HL-60/S4 treated with phorbol 12-myristate 13-acetate at 8.2 ng/mL for 4 days and 3 days (cell line): ENCODE results near the gene PCDHGB4.
"Not testable (repeated sequence)": the region's sequence is repeated elsewhere in the genome, so short reads cannot be mapped to it uniquely, and the experiment has no call there.

Source experiments
- in situ Hi-C: fragments of 300-500 bp; cut with MboI; formaldehyde crosslinking; loops from 2 replicates; pipeline ENCODE4 v1.15.0; 2022; ENCODE audit warnings: low sequenced_read_pairs

The PCDHGB4 gene

DNA sequence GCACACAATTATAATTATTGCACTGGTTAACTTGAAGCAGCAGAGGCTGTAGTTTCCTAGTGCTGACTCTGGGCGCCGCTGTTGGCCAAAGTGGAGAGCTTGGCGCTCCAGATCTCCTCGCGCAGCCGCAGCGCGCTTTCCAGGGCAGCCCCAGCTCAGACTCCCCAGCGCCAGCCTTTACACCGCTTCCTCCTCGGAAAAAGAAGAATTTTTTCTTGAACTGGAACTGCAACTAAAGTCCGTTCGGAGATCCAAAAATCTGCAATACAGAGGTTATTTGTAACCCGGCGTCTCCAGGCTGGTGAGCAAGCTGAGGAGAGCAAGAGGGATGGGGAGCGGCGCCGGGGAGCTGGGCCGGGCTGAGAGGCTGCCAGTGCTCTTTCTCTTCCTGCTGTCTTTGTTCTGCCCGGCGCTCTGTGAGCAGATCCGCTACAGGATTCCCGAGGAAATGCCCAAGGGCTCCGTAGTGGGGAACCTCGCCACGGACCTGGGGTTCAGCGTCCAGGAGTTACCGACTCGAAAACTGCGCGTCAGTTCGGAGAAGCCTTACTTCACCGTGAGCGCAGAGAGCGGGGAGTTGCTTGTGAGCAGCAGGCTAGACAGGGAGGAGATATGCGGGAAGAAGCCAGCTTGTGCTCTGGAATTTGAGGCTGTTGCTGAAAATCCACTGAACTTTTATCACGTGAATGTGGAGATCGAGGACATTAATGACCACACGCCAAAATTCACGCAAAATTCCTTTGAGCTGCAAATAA, at the start of gene PCDHGB4:
Gene PCDHGB4, plus strand, starts transcription at position 142 of the 755 bp plus-strand sequence. Its CDS starts 187 bp downstream, at position 329.
- in situ Hi-C loops: not testable (repeated sequence)

DNA sequence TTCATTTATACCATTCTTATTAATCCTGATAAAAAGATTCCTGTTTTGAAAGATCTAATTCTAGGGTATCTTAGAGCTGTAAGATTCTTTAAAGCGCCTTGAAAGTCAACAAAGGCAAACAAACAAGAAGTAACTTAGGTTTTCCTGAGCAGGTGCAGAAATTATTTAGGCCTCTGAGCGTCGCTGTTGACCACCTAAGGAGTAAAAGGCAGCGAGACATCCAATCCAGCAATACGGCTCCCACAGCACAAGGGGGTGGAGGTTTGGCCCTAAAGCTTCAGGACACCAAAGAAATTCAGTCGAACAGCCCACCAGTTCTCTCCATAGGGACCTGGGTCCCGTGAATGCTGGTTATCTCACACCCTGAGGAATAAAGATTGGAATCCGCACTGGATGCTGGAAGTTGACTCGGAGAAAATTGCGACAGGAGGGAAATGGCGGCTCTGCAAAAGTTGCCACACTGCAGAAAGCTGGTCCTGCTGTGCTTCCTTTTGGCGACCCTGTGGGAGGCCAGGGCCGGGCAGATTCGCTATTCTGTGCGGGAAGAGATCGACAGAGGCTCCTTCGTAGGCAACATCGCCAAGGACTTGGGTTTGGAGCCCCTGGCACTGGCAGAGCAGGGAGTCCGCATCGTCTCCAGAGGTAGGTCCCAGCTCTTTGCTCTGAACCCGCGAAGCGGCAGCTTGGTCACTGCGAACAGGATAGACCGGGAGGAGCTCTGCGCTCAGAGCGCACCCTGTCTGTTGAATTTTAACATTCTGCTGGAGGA, 48.8 kb upstream of the PCDHGB4 start, which contains the start of gene PCDHGA2:
Gene PCDHGA2, plus strand, starts transcription at position 223 of the 769 bp plus-strand sequence.
- in situ Hi-C loops: no loop called here

DNA sequence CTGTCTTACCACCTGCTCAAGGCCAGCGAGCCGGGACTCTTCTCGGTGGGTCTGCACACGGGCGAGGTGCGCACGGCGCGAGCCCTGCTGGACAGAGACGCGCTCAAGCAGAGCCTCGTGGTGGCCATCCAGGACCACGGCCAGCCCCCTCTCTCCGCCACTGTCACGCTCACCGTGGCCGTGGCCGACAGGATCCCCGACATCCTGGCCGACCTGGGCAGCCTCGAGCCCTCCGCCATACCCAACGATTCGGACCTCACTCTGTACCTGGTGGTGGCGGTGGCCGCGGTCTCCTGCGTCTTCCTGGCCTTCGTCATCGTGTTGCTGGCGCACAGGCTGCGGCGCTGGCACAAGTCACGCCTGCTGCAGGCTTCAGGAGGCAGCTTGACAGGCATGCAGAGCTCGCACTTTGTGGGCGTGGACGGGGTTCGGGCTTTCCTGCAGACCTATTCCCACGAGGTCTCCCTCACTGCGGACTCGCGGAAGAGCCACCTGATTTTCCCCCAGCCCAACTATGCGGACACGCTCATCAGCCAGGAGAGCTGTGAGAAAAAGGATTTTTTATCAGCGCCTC, 46.6 kb upstream of the PCDHGB4 start:
- in situ Hi-C loops: not testable (repeated sequence)

DNA sequence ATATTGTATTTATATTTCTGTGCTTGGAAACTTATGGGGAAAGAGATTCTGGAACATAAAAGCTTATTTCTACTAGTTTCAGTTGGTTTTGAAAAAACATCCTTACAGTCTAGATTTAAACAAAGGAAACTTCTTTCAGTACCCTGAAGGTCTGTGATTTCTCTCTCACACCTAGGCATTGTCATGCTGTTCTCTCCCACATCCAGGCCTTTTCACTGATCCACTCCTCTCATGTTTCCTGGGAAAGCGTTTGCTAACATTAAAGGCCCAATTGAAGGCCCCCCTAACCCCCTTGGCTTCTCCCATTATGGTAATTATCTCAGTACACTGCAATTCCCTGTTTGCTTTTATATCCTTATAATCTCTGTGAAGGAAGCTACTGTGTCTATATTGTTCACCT, 44.7 kb upstream of the PCDHGB4 start:
- in situ Hi-C loops: no loop called here

DNA sequence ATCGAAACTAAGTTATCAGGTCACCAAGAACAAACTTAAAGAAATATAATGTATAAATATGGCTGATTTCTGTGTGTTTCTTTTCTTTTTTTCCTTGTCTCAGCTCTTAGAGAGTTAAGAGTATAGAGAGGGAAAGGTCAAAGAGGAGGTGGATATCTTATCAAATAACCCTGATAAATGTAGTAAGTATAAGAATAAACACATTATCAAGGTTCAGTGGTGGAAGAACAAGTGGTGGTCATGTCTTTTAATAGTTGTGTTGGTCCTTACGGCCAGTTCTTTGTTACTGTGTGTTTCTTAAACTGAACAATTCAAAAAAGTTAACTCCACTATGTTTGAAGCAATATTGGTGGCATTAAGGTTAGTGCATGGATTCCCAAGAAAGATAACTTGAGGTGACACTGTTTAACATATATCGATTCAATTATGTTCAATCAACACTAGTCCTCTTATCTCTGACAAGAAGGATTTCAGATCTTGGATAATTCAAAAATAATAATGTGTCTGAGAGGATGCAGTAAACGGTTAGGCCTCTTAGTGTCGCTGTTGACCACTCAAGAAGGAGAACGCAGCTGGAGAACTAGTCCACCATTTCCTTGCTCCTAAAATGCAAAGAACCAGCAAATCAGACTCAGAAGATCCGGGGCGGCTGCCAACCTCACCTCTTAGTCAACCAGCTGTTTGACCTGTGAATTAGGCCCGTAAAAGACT, 44.1 kb upstream of the PCDHGB4 start, which contains the start of gene PCDHGA3:
Gene PCDHGA3, plus strand, starts transcription at position 588 of the 711 bp plus-strand sequence. CDS start 205 bp downstream, outside the sequence.
- in situ Hi-C loops: no loop called here

DNA sequence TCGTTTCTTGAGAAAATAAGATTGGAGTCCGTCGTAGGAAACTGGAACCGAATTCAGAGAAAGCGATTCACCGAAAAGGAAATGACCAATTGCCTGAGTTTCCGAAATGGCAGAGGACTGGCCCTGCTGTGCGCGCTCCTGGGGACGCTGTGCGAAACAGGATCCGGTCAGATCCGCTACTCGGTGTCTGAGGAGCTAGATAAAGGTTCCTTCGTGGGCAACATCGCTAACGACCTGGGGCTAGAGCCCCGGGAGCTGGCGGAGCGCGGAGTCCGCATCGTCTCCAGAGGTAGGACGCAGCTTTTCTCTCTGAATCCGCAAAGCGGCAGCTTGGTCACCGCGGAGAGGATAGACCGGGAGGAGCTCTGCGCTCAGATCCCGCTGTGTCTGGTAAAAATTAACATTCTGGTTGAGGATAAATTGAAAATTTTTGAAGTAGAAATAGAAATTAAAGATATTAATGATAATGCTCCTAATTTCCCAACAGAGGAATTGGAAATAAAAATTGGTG, 43.5 kb upstream of the PCDHGB4 start:
- in situ Hi-C loops: no loop called here

DNA sequence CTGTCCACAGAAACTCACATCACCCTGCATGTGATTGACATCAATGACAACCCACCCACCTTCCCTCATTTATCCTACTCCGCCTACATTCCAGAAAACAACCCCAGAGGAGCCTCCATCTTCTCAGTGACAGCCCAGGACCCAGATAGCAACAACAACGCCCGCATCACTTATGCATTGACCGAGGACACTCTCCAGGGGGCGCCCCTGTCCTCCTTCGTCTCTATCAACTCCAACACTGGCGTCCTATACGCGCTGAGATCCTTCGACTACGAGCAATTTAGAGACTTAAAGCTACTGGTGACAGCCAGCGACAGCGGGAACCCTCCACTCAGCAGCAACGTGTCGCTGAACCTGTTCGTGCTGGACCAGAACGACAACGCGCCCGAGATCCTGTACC, 42.2 kb upstream of the PCDHGB4 start:
- in situ Hi-C loops: no loop called here

DNA sequence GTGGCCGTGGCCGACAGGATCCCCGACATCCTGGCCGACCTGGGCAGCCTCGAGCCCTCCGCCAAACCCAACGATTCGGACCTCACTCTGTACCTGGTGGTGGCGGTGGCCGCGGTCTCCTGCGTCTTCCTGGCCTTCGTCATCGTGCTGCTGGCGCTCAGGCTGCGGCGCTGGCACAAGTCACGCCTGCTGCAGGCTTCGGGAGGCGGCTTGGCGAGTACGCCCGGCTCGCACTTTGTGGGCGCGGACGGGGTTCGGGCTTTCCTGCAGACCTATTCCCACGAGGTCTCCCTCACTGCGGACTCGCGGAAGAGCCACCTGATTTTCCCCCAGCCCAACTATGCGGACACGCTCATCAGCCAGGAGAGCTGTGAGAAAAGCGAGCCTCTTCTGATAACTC, 41.5 kb upstream of the PCDHGB4 start:
- in situ Hi-C loops: not testable (repeated sequence)

DNA sequence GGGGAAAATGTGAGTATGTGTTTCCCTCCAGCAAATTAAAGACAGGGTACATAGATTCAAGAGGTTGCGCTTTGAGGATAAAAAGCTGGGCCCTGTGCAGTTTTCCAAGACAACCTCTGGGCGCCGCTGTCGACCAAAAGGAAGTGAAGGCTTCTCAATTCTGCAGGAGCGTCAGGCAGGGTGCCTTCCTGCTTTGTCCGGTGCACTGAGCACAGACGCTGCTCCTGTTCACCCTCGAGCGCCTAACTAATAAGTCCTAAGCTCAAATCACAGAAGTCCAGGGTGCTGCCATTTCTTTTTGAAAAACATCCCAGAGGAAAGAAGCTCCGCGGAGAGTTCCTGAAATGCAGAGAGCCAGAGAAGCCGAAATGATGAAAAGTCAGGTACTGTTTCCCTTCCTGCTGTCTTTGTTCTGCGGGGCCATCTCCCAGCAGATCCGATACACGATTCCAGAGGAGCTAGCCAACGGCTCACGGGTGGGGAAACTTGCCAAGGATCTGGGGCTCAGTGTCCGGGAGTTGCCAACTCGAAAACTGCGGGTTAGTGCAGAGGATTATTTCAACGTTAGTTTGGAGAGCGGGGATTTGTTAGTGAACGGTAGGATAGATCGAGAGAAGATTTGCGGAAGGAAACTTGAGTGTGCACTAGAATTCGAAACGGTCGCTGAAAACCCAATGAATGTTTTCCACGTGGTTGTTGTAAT, 37.4 kb upstream of the PCDHGB4 start, which contains the start of gene PCDHGB1:
Gene PCDHGB1, plus strand, starts transcription at position 183 of the 703 bp plus-strand sequence. Its CDS starts 162 bp downstream, at position 345.
- in situ Hi-C loops: no loop called here

DNA sequence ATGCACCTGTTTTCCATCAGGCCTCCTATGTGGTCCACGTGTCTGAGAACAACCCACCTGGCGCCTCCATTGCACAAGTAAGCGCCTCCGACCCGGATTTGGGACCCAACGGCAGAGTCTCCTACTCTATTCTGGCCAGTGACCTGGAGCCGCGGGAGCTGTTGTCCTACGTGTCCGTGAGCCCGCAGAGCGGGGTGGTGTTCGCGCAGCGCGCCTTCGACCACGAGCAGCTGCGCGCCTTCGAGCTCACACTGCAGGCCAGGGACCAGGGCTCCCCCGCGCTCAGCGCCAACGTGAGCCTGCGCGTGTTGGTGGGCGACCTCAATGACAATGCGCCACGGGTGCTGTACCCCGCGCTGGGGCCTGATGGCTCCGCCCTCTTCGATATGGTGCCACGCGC, 35.9 kb upstream of the PCDHGB4 start:
- in situ Hi-C loops: no loop called here

DNA sequence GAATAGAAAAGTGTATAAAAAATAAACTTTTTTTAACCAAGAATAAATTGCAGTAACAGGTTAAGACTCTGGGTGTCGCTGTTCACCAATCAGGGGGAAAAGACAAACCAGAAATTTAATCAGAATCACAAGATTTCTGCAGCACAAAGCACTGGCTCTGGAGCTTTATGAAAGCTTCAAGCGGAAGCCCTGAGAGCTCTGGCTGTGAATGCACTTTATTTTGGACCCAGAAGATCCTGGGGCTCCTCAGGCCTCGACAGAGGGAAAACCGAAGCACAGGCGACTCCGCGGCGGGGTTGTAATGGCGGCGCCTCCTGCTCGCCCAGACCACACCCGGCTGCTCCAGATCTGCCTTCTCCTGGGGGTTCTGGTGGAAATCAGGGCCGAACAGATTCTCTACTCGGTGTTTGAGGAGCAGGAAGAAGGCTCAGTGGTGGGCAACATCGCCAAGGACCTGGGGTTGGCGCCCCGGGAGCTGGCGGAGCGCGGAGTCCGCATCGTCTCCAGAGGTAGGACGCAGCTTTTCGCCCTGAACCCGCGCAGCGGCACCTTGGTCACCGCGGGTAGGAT, 32.5 kb upstream of the PCDHGB4 start, which contains the start of gene PCDHGA4:
Gene PCDHGA4, plus strand, starts transcription at position 122 of the 570 bp plus-strand sequence. Its CDS starts 87 bp downstream, at position 209.
- in situ Hi-C loops: no loop called here

DNA sequence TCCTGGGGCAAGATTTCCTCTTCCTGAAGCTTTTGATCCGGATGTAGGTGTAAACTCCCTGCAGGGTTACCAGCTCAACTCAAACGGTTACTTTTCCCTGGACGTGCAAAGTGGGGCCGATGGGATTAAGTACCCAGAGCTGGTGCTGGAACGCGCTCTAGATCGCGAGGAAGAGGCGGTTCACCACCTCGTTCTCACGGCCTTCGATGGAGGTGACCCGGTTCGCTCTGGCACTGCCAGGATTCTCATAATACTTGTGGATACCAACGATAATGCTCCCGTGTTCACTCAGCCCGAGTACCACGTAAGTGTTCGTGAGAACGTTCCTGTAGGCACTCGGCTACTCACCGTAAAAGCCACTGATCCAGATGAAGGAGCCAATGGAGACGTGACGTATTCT, 31.9 kb upstream of the PCDHGB4 start:
- in situ Hi-C loops: no loop called here

DNA sequence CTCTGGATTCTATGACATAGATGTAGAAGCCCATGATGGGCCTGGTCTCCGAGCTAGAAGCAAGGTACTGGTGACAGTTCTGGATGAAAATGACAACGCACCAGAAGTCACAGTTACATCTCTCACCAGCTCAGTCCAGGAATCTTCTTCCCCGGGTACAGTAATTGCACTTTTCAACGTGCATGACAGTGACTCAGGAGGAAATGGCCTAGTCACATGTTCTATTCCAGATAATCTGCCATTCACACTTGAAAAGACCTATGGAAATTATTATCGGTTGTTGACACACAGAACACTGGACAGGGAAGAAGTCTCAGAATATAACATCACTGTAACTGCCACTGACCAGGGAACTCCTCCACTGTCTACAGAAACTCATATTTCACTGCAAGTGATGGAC, 31.4 kb upstream of the PCDHGB4 start:
- in situ Hi-C loops: no loop called here

DNA sequence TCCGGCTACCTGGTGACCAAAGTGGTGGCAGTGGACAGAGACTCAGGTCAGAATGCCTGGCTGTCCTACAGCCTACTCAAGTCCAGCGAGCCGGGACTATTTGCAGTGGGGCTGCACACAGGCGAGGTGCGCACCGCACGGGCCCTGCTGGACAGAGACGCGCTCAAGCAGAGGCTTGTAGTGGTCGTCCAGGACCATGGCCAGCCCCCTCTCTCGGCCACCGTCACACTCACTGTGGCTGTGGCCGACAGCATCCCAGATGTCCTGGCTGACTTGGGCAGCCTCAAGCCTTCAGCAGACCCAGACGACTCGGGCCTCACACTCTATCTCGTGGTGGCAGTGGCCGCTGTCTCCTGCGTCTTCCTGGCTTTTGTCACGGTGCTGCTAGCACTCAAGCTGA, 30.5 kb upstream of the PCDHGB4 start:
- in situ Hi-C loops: no loop called here

DNA sequence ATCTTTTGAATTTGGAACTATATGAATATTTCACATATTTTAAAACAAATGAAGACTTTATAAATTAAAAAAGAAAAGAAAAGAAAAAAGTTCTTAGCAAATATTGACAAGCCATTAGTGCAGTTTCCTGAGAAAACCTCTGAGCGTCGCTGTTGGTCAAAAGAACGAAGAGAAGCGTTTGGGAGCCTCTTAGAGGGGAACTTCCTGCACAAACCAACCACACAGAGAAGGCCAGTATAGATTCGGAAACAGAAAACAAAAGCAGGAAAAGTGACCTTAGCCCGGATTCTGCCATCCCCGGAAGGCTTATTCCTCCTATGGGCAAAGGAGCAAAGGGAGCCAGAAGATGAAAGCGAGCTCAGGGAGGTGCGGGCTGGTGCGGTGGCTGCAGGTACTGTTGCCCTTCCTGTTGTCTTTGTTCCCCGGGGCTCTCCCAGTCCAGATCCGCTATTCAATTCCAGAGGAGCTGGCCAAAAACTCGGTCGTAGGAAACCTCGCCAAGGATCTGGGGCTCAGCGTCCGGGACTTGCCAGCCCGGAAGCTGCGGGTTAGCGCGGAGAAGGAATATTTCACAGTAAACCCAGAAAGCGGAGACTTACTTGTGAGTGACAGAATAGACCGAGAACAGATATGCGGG, 27.6 kb upstream of the PCDHGB4 start, which contains the start of gene PCDHGB2:
Gene PCDHGB2, plus strand, starts transcription at position 205 of the 637 bp plus-strand sequence. Its CDS starts 142 bp downstream, at position 347.
- in situ Hi-C loops: no loop called here

DNA sequence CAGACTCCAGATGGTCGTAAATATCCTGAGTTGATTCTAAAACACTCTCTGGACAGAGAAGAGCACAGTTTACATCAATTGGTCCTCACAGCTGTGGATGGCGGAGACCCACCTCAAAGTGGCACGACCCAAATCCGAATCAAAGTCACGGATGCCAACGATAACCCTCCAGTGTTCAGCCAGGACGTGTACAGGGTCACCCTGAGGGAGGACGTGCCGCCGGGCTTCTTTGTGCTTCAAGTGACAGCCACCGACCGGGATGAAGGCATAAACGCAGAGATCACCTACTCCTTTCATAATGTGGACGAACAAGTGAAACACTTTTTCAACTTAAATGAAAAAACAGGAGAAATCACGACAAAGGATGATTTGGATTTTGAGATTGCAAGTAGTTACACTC, 26.8 kb upstream of the PCDHGB4 start:
- in situ Hi-C loops: no loop called here

DNA sequence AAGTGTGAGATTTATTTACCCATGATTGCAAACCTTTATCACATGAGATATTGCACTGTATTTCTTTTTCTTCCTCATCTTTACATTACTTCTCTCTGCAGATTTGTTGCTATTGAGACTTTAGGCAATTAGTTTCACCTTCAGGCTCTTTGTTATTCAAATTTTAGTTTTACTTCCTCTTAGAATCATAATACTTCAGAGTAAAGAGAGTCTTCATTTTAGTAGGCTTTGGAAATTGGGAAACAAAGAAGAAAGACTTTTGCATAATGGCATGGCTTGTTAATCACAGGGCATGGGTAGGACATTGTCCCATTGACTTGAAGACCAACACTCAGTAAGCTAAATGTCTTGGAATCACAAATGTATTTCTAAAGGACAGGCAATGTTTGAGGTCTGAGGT, 24.8 kb upstream of the PCDHGB4 start:
- in situ Hi-C loops: no loop called here

DNA sequence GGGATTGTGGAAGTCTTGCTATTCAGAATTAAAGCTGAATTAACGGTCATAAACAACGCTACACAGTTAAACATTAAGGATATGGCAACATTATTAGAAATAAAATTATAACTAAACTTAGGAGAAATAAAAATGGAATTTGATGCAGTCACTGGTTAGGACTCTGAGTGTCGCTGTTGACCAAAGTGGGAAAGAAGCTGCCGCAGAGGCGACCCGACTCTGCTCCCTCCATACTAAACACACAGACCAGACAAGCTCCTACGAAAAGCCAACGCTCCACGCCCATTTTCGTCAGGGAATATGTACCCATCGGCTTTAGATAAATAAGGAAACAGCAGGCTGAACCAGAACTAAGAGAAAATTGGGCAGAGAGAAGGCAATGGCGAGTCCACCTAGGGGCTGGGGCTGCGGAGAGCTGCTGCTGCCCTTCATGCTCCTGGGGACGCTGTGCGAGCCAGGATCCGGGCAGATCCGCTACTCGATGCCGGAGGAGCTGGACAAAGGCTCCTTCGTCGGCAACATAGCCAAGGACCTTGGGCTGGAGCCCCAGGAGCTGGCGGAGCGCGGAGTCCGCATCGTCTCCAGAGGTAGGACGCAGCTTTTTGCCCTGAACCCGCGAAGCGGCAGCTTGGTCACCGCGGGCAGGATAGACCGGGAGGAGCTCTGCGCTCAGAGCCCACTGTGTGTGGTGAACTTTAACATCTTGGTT, 23.4 kb upstream of the PCDHGB4 start, which contains the start of gene PCDHGA5:
Gene PCDHGA5, plus strand, starts transcription at position 211 of the 709 bp plus-strand sequence. Its CDS starts 169 bp downstream, at position 380.
- in situ Hi-C loops: no loop called here
